NCI-H128 (cell line): ENCODE measurements around the gene SLC22A15.
"Not testable (repeated sequence)": the region's sequence is repeated elsewhere in the genome, so short reads cannot be mapped to it uniquely, and the experiment has no call there.

ENCODE experiments used
- DNase-seq: peaks from one replicate; lab custom pipeline; 2025; ENCODE audit not compliant: unreplicated experiment; lab: John Stamatoyannopoulos, UW

The SLC22A15 gene

DNA sequence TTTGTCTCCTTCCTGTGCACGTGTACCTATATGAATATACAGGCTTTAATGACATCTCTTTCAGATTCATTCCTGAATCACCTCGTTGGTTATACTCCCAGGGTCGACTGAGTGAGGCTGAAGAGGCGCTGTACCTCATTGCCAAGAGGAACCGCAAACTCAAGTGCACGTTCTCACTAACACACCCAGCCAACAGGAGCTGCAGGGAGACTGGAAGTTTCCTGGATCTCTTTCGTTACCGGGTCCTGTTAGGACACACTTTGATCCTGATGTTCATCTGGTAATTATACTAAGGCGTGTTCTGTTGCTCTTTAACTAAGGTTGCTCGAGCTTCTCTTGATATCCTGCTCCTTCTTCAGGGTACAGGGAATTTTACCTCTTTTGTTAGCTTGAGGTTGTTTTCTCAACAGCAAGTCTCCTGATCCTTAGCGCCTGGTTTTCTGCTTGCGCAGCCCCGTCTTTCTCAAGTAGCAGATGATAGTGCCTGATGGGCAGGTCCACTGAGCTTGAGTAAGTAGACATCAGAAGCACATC lies 55.1 kb downstream of the SLC22A15 start:
- DNase-seq, result no peak

DNA sequence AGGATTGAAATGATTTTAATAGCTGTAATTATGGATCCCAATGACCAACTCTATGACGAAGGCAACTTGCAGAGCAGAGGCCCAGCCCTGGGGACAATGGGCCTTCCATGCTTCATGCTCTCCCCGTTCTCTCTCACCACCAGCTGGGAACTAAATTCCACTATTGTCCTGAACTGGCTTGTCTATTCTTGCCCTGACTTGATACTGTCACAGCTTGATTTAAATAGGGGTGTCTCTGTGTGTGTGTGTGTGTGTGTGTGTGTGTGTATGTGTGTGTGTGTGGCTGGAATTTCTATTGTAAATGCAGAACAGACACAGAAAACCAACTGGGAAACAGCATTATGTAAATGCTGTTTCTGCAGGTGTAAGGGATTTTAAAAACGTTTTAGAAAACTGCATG lies 57.0 kb downstream of the SLC22A15 start:
- no peak for DNase-seq

GRCh38 chr1:116036255-116036654 lies 59.9 kb downstream of the SLC22A15 start:
- no peak for DNase-seq

DNA sequence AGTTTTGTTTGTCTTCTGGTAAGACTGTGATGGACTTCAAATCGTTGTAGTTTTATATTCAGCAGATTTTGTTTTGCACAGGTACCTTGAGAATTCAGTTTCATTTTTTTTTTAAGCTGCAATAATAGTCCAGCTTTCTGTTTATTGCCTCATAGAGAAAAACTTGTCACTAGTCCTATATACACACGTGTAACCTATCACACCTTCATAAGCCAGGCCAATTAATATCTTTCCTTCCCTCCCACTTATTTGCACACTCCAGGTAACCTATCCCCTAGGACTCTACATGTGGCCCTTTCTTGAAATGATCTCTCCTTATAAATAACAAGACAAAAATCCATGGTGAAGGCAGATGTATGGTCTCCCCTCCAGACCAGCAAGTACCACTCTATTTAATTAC lies 62.4 kb downstream of the SLC22A15 start:
- no peak for DNase-seq

GRCh38 chr1:116044071-116044470 lies 67.8 kb downstream of the SLC22A15 start:
- no peak for DNase-seq

GRCh38 chr1:116046933-116047332 lies 70.6 kb downstream of the SLC22A15 start:
- not testable (repeated sequence) for DNase-seq

DNA sequence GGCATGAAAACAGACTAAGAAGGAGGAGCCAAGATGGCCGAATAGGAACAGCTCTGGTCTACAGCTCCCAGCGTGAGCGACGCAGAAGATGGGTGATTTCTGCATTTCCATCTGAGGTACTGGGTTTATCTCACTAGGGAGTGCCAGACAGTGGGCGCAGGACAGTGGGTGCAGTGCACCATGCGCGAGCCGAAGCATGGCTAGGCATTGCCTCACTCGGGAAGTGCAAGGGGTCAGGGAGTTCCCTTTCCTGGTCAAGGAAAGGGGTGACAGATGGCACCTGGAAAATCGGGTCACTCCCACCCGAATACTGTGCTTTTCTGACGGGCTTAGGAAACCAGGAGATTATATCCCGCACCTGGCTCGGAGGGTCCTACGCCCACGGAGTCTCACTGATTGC lies 75.6 kb downstream of the SLC22A15 start:
- DNase-seq, result not testable (repeated sequence)

DNA sequence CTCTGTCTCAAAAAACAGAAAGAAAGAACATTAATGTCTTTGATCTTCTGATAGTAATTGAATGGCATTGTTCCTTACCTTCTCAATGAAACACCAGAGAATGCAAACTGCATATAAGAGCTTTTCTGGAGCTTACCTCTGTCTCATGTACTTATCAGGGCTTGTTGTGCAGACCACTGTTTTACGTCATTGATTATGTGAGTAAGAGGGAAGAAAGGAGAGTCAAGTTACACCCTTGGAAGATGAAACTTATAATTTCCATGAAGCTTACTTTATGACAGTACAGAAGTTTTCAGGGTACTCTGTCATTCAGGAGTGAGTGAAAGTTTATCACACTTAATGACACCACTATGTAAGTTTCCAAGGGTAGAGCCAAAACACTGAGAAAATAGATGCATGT lies 85.9 kb downstream of the SLC22A15 start:
- no peak for DNase-seq

DNA sequence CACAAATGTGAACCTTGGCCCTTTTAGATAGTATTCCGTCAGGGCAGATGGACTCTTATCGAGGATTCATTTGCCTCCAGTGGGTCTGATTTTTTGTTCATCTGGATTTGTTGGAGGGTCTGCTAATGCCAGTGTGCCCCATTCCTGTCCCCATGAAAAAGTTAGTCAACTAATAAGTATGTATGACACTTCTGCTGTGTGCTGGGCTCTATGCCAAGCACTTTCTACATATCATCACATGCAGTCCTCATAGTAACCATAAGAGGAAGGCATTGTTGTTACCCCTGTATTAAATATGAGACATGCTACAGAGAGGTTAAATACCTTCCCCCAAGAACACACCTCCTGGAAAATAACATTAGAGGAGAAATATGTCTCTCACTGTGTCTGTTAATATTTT lies 88.3 kb downstream of the SLC22A15 start:
- DNase-seq, result no peak

- DNase-seq, result no peak
Observed at GRCh38 chr1:116066868-116067565, 90.7 kb downstream of the SLC22A15 start.

DNA sequence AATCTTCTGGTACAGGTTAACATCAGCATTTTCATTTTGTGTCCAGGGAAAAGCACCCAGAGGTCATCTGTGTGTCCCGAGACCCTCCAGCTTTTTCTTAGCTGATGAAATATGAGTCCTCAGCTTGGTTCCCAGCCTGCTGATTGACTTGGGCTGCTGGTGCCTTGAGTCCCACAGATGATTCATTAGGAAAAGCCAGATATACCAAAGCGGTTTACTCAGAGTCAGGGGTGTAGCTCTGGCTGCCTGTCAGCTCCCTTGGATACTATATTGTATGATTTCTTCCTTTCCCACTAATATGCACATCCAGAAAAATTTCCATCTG lies 91.2 kb downstream of the SLC22A15 start:
- DNase-seq, result no peak

GRCh38 chr1:116075575-116075974 lies 99.3 kb downstream of the SLC22A15 start:
- no peak for DNase-seq

- no peak for DNase-seq
Observed at GRCh38 chr1:116075990-116076389, 99.7 kb downstream of the SLC22A15 start.

DNA sequence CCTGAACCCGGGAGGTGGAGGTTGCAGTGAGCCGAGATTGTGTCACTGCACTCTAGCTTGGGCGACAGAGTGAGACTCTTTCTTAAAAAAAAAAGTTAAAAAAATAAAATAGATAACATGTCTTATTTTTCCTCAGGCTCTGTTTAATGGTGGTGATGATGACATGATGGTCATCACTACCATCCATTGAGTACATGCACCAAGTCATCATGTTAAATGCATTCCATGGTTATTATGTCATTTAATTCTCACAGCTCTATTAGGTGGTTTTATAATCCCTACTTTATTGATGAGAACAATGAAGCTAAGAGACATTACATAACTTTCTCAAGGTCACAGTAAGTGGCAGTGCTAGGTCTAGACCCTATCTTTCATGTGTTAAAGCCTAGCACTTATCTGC lies 100.5 kb downstream of the SLC22A15 start:
- no peak for DNase-seq

DNA sequence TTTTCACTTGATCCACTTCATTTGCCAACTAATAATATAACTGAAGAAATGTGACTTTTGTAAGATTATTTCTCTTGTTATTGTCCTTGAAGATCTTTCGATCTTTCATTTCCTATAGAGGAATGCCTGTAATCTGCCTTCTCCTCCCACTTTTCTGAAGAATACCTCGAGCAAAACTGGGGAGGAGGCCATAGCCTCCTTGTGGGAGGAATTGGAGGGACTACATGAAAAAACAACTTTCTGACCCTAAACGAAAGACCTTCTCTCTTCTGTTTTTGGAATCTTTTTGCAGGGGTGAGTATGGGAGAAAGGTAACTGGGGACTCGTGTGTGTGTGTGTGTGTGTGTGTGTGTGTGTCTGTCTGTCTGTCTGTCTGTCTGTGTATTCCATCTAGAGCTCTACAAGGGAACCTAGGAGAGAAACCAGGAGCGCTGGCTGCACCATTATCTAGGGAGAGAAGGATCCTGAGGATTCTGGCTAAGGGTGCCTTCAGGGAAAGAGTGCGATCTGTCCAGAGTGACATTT lies 102.4 kb downstream of the SLC22A15 start:
- no peak for DNase-seq

GRCh38 chr1:116087628-116088027 lies 111.3 kb downstream of the SLC22A15 start:
- no peak for DNase-seq

DNA sequence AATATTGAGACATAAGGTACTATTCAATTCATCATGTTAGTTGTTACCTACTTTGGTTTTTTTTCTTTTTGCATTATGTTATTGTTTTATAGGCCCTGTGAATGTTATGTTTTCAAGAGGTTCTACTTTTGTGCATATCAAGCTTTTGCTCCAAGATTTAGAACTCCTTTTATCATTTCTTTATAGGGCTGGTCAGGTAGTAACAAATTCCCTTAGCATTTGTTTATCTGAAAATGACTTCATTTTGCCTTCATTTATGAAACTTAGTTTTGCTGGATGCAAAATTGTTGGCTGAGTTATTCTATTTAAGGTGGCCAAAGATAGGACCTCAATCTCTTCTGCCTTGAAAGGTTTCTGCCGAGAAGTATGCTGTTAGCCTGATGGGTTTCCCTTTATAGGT lies 113.6 kb downstream of the SLC22A15 start:
- no peak for DNase-seq

DNA sequence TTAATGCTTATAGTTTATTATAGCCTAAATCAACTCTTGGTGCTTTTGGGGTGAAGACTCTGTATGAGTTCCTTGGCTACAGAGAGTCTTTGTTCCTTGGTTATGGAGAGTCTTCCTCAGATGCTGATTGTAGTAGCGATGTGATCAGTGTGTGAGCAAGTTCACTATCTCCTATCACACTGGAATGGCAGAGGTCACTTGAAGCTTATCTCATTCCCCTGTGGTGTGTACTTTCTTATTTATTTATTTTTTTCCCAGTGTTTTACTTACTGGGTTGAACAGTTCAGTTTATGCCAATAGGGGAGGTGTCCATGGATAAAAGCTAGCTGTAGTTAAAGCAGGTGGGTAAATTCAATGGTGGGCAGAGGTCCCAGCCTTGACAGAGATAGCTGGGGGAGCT lies 114.8 kb downstream of the SLC22A15 start:
- no peak for DNase-seq

DNA sequence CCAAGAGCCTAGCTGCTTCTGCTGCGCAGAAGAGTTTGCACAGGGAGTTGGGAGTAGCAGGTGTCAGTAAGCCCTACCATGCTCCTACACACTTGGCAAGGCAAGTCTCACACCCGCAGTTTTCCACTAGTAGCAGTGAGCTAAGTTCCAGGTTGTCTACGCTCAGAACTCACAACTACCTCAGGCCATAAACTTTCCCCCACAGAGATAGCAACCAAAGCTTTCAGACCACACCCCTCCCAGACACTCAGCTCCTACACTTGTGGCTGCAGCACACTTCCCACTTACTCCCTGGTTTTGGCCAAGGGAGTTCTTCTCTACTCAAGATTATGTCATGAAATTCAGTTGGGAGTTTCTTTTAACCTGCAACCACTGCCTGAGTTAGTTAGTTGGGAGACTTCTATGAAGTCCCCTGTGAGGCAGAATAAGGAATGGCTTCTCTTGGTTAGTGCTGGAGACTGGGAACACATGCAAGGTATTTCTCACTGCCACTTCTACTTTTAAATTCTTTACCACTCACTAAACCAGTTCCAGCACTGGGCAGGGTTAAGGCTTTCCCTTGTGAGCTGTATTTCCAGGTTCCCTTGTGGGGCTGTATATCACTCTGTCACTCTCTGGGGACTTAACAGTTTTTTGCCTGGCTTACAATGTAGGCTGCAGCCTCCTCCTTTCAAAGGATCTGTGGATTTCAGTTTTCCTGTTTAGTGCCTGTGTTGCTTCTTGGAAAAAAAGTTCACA lies 116.6 kb downstream of the SLC22A15 start:
- DNase-seq, result no peak

DNA sequence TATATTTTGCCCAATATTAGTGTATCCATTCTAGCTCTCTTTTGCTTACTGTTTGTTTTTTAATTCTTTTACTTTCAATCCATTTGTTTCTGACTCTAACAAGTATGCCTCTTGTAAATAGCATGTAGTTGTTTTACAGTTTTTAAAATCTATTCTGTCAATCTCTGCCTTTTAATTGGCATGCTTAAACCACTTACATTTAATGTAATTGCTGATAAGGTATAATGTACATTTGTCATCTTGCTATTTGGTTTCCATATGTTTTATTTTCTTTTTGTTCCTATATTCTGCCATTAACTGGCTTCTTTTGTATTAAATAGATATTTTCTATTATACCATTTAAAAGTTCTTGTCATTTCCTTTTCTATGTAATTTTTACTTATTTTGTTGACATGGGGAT lies 118.7 kb downstream of the SLC22A15 start:
- no peak for DNase-seq

- DNase-seq, result no peak
Observed at GRCh38 chr1:116096013-116096618, 119.8 kb downstream of the SLC22A15 start.

GRCh38 chr1:116097626-116098025 lies 121.3 kb downstream of the SLC22A15 start:
- DNase-seq, result no peak
